ENCODE data around the gene GHR. TPM values are rescaled to one million over a fixed set of nuclear protein-coding genes. Genes with fewer than 3 reads are reported as not detected.

The GHR gene
- total RNA-seq, 1 experiment from 2014 or later = not detected

DNA sequence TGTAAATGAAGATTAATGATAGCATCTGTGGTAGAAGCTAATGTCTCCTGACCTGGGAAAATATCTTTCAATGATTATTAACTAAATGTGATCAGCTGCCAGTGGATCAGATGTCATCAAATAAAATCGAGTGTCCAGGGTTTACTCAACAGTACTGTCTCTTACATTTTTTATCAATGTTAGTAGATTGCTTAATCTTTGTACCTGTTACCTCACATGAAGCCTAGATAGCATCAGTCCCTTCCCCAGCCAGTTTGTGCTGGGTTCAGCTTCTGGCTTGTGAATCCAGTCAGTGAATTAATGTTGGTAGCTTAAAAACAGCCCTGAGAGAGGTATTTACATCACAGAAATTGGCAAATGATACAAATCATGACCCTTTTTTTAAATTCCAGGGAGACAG lies 134.4 kb downstream of the GHR start:
- no peak for DNase-seq (ENCODE audit: low spot score)
- ChIA-PET POLR2A (ENCODE audit: low non-redundant PET) (no interaction called here), CTCF (no interaction called here)
- intact Hi-C loops (cut with micrococcal nuclease; ENCODE audit: unreplicated experiment) = no loop called here
- no peaks in the 10 kb centered on the region for H3K4me1 ChIP-seq (ENCODE audit: insufficient read depth, low read length, poor library complexity, severe bottlenecking)
- no peaks in the 10 kb centered on the region for H3K36me3 ChIP-seq (ENCODE audit: insufficient read depth, low read length, poor library complexity, severe bottlenecking)
- H3K27me3 ChIP-seq (replicated peaks; ENCODE audit: insufficient read depth, low read depth, low read length, poor library complexity) = no peaks in the 10 kb centered on the region
- BruUV-seq (replicated peaks) = no TSS peak
- H3K27ac ChIP-seq (ENCODE audit: low read depth, low read length, poor library complexity, severe bottlenecking) = no peak overlapping the region
- no peak overlapping the region for H3K4me3 ChIP-seq (ENCODE audit: low read depth, low read length, poor library complexity, severe bottlenecking)
- TF ChIP-seq EZH2 (IDR thresholded peaks at IDR 0.05; ENCODE audit: borderline replicate concordance, low read depth, low read length, poor library complexity, severe bottlenecking) = no peak
- TF ChIP-seq, protein P1, sequence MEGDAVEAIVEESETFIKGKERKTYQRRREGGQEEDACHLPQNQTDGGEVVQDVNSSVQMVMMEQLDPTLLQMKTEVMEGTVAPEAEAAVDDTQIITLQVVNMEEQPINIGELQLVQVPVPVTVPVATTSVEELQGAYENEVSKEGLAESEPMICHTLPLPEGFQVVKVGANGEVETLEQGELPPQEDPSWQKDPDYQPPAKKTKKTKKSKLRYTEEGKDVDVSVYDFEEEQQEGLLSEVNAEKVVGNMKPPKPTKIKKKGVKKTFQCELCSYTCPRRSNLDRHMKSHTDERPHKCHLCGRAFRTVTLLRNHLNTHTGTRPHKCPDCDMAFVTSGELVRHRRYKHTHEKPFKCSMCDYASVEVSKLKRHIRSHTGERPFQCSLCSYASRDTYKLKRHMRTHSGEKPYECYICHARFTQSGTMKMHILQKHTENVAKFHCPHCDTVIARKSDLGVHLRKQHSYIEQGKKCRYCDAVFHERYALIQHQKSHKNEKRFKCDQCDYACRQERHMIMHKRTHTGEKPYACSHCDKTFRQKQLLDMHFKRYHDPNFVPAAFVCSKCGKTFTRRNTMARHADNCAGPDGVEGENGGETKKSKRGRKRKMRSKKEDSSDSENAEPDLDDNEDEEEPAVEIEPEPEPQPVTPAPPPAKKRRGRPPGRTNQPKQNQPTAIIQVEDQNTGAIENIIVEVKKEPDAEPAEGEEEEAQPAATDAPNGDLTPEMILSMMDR (conservative IDR thresholded peaks at IDR 0.05; ENCODE audit: low read depth, low read length) = no peak
- H3K9me3 ChIP-seq (ENCODE audit: low read depth, low read length, poor library complexity, severe bottlenecking) = no peaks in the 10 kb centered on the region

DNA sequence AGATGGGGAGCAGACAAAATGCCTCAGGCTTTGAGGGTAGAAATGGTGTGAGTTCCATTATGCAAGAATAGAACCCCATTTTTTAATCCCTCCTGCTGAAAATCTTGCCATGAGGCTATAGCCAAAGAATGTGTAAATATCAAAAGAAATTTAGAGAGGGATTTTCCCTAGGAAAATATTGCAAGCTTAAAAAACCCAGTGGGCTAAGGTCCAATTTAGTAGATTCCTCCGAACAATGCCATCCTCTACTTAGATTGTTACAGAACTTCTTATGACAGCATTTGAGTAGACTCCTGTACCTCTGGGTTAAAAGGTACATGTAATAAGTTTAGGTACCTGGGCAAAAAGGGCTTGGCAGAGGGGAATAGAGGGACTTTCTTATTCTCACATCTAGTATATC lies 138.4 kb downstream of the GHR start:
- TF ChIP-seq, protein P1 (conservative IDR thresholded peaks at IDR 0.05; ENCODE audit: low read depth, low read length) = no peak
- TF ChIP-seq EZH2 (IDR thresholded peaks at IDR 0.05; ENCODE audit: borderline replicate concordance, low read depth, low read length, poor library complexity, severe bottlenecking) = no peak
- intact Hi-C loops (cut with micrococcal nuclease; ENCODE audit: unreplicated experiment) = no loop called here
- POLR2A ChIA-PET (ENCODE audit: low non-redundant PET) = no interaction called here
- Histone ChIP-seq H3K4me1 (ENCODE audit: insufficient read depth, low read length, poor library complexity, severe bottlenecking) (no peaks in the 10 kb centered on the region), H3K9me3 (ENCODE audit: low read depth, low read length, poor library complexity, severe bottlenecking) (no peaks in the 10 kb centered on the region), H3K27me3 (replicated peaks; ENCODE audit: insufficient read depth, low read depth, low read length, poor library complexity) (no peaks in the 10 kb centered on the region), H3K36me3 (ENCODE audit: insufficient read depth, low read length, poor library complexity, severe bottlenecking) (no peaks in the 10 kb centered on the region), H3K4me3 (ENCODE audit: low read depth, low read length, poor library complexity, severe bottlenecking) (no peak overlapping the region), H3K27ac (ENCODE audit: low read depth, low read length, poor library complexity, severe bottlenecking) (no peak overlapping the region)
- BruUV-seq (replicated peaks) = no TSS peak
- CTCF ChIA-PET = no interaction called here
- DNase-seq (ENCODE audit: low spot score) = no peak

DNA sequence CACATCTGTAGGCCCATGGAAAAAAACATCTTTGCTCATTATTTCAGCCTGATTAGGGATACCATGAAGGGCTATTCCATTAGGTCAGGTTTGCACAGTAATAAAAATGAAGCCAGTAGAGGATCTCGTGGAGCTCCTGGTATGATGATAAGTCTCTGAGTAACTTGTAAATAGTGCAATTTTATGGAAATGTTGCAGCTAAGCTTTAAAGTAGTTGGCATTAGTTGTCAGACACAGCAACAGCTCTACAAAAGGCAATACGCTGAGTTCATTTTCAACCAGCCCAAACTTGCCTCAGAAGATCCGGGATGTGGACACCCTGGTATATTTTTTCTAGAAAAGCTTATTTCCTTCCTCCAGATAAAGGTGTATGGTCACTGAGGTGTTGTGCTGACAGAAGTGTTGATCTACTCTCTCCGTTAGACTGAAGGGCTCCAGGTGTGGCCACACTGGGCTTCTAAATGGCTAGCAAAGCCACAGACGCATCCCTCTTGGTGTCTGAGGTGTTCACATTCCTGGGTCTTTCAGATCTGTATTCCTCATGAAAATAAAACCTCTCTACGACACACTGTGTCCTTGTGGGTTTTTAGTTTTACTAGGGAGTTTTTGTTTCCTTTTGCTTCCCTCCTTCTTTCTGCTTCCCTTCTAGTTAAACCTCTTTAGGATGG lies 141.6 kb downstream of the GHR start:
- Histone ChIP-seq H3K4me3 (ENCODE audit: low read depth, low read length, poor library complexity, severe bottlenecking) (no peak overlapping the region), H3K4me1 (ENCODE audit: insufficient read depth, low read length, poor library complexity, severe bottlenecking) (no peaks in the 10 kb centered on the region), H3K36me3 (ENCODE audit: insufficient read depth, low read length, poor library complexity, severe bottlenecking) (no peaks in the 10 kb centered on the region), H3K27me3 (replicated peaks; ENCODE audit: insufficient read depth, low read depth, low read length, poor library complexity) (no peaks in the 10 kb centered on the region), H3K9me3 (ENCODE audit: low read depth, low read length, poor library complexity, severe bottlenecking) (no peaks in the 10 kb centered on the region), H3K27ac (ENCODE audit: low read depth, low read length, poor library complexity, severe bottlenecking) (no peak overlapping the region)
- ChIA-PET CTCF (no interaction called here), POLR2A (ENCODE audit: low non-redundant PET) (no interaction called here)
- DNase-seq (ENCODE audit: low spot score) = no peak
- TF ChIP-seq, protein P1 (conservative IDR thresholded peaks at IDR 0.05; ENCODE audit: low read depth, low read length) = no peak
- TF ChIP-seq EZH2 (IDR thresholded peaks at IDR 0.05; ENCODE audit: borderline replicate concordance, low read depth, low read length, poor library complexity, severe bottlenecking) = no peak
- BruUV-seq (replicated peaks) = no TSS peak
- intact Hi-C loops (cut with micrococcal nuclease; ENCODE audit: unreplicated experiment) = no loop called here
